GM19035 (cell line): Measurements from ENCODE around the gene GSDMA.

Experiments used
- ATAC-seq: cut with Tn5 transposase; IDR thresholded peaks from one replicate; pipeline ENCODE4 v1.9.1; 2021; ENCODE audit not compliant: unreplicated experiment

The GSDMA gene

GRCh38 chr17:39954876-39955275 is 7.9 kb upstream of the GSDMA start:
- ATAC-seq = no peak

- no peak for ATAC-seq
Measured at GRCh38 chr17:39955726-39956225, 7.0 kb upstream of the GSDMA start.

GRCh38 chr17:39960524-39961041 is 2.2 kb upstream of the GSDMA start:
- no peak for ATAC-seq

- ATAC-seq = no peak
Measured at GRCh38 chr17:39963829-39964228, 1.0 kb downstream of the GSDMA start.

- ATAC-seq = no peak
Measured at GRCh38 chr17:39965017-39965699, 2.4 kb downstream of the GSDMA start.

- ATAC-seq = no peak
Measured at GRCh38 chr17:39966771-39967170, 4.0 kb downstream of the GSDMA start.

- no peak for ATAC-seq
Measured at GRCh38 chr17:39968761-39969160, 6.0 kb downstream of the GSDMA start.

GRCh38 chr17:39969375-39969774 is 6.6 kb downstream of the GSDMA start:
- ATAC-seq = no peak

GRCh38 chr17:39970157-39970692 is 7.4 kb downstream of the GSDMA start:
- no peak for ATAC-seq

- no peak for ATAC-seq
Measured at GRCh38 chr17:39971076-39971603, 8.3 kb downstream of the GSDMA start.

- ATAC-seq = no peak
Measured at GRCh38 chr17:39972271-39972670, 9.5 kb downstream of the GSDMA start.

- ATAC-seq = no peak
Measured at GRCh38 chr17:39973496-39973895, 10.7 kb downstream of the GSDMA start.

GRCh38 chr17:39974433-39974832 is 11.6 kb downstream of the GSDMA start:
- ATAC-seq = no peak

GRCh38 chr17:39975801-39976200 is 13.0 kb downstream of the GSDMA start:
- no peak for ATAC-seq

- no peak for ATAC-seq
Measured at GRCh38 chr17:39979016-39979670, 16.3 kb downstream of the GSDMA start.

GRCh38 chr17:39979893-39980350 is 17.1 kb downstream of the GSDMA start:
- peak; percentile 11 for ATAC-seq

GRCh38 chr17:39980351-39981206 is 17.8 kb downstream of the GSDMA start, which contains the start of gene PSMD3:
TSS of gene PSMD3 (plus strand) at chr17:39980807. CDS start at chr17:39980971, 164 bp downstream.
- peak; percentile 91 for ATAC-seq

GRCh38 chr17:39981207-39981741 is 18.5 kb downstream of the GSDMA start:
- ATAC-seq = no peak

GRCh38 chr17:39981766-39982375 is 19.1 kb downstream of the GSDMA start:
- no peak for ATAC-seq
